GM12865 (cell line): ENCODE data around the gene ABHD3.

Experiments
- DNase-seq: peaks from one replicate; pipeline ENCODE4 v3.0.0; 2010; ENCODE audit warnings: low read depth
- H3K4me3 ChIP-seq: 2 replicates; pipeline ENCODE4 v1.5.1; 2011; ENCODE audit warnings: mild to moderate bottlenecking, low read depth, low read length, control low read depth
- TF ChIP-seq, protein P1 (sequence below): IDR thresholded peaks from 2 replicates; pipeline ENCODE4 v1.5.1; 2011; ENCODE audit warnings: low read length, control low read depth, low read depth, inconsistent platforms; ENCODE audit not compliant: insufficient read depth; ENCODE audit errors: missing control alignments

The ABHD3 gene

DNA sequence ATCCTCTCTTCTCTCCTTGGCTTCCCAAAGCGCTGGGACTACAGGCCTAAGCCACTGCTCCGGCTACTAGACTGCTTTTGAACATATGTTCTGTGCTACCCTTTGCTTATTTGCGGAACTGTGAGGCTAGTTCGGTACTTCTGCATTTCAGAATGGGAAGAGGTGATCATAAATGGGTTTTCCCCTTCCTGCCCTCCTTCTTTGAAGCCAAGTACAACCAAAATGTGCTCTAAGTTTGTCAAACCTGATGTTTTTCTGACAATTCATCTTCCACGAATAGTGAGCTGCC, 102.3 kb downstream of the ABHD3 start:
- DNase-seq: peak; percentile 36
- TF ChIP-seq, protein P1, sequence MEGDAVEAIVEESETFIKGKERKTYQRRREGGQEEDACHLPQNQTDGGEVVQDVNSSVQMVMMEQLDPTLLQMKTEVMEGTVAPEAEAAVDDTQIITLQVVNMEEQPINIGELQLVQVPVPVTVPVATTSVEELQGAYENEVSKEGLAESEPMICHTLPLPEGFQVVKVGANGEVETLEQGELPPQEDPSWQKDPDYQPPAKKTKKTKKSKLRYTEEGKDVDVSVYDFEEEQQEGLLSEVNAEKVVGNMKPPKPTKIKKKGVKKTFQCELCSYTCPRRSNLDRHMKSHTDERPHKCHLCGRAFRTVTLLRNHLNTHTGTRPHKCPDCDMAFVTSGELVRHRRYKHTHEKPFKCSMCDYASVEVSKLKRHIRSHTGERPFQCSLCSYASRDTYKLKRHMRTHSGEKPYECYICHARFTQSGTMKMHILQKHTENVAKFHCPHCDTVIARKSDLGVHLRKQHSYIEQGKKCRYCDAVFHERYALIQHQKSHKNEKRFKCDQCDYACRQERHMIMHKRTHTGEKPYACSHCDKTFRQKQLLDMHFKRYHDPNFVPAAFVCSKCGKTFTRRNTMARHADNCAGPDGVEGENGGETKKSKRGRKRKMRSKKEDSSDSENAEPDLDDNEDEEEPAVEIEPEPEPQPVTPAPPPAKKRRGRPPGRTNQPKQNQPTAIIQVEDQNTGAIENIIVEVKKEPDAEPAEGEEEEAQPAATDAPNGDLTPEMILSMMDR: no peak
- no peak overlapping the region for H3K4me3 ChIP-seq
